ENCODE data around the gene DDX10.

Gene DDX10

GRCh38 chr11:108854346-108854745 is 189.5 kb downstream of the DDX10 start:
- no peaks in the 10 kb centered on the region for H3K27me3 ChIP-seq (ENCODE audit: insufficient read depth, poor library complexity, severe bottlenecking)
- no peak for TF ChIP-seq CTCF (IDR thresholded peaks at IDR 0.05; ENCODE audit: insufficient read depth, low read length)
- no peak for TF ChIP-seq SPI1 (IDR thresholded peaks at IDR 0.05; ENCODE audit: borderline replicate concordance, low read depth)
- no peak overlapping the region for H3K4me3 ChIP-seq (replicated peaks; ENCODE audit: insufficient read depth, low read length)
- H3K27ac ChIP-seq (replicated peaks): no peak overlapping the region
- no peak for DNase-seq (ENCODE audit: low read depth in 1 of 2, low spot score in 1 of 2)

GRCh38 chr11:108857382-108857781 is 192.5 kb downstream of the DDX10 start:
- no peak for DNase-seq (ENCODE audit: low read depth in 1 of 2, low spot score in 1 of 2)
- no peak overlapping the region for H3K27ac ChIP-seq (replicated peaks)
- no peak for TF ChIP-seq GABPA (IDR thresholded peaks at IDR 0.05; ENCODE audit: low read depth)
- TF ChIP-seq CTCF (IDR thresholded peaks at IDR 0.05; ENCODE audit: insufficient read depth, low read length): no peak
- TF ChIP-seq REST (IDR thresholded peaks at IDR 0.05; ENCODE audit: insufficient replicate concordance, low read depth): no peak
- TF ChIP-seq POLR2AphosphoS5 (IDR thresholded peaks at IDR 0.05; ENCODE audit: low read depth): no peak
- TF ChIP-seq SPI1 (IDR thresholded peaks at IDR 0.05; ENCODE audit: borderline replicate concordance, low read depth): no peak
- no peaks in the 10 kb centered on the region for H3K27me3 ChIP-seq (ENCODE audit: insufficient read depth, poor library complexity, severe bottlenecking)
- H3K4me3 ChIP-seq (replicated peaks; ENCODE audit: insufficient read depth, low read length): no peak overlapping the region

GRCh38 chr11:108858622-108859021 is 193.8 kb downstream of the DDX10 start:
- H3K4me3 ChIP-seq (replicated peaks; ENCODE audit: insufficient read depth, low read length): no peak overlapping the region
- no peaks in the 10 kb centered on the region for H3K27me3 ChIP-seq (ENCODE audit: insufficient read depth, poor library complexity, severe bottlenecking)
- no peak overlapping the region for H3K27ac ChIP-seq (replicated peaks)
- DNase-seq (ENCODE audit: low read depth in 1 of 2, low spot score in 1 of 2): no peak
- TF ChIP-seq REST (IDR thresholded peaks at IDR 0.05; ENCODE audit: insufficient replicate concordance, low read depth) (no peak), CTCF (IDR thresholded peaks at IDR 0.05; ENCODE audit: insufficient read depth, low read length) (no peak), GABPA (IDR thresholded peaks at IDR 0.05; ENCODE audit: low read depth) (no peak), SPI1 (IDR thresholded peaks at IDR 0.05; ENCODE audit: borderline replicate concordance, low read depth) (no peak), POLR2AphosphoS5 (IDR thresholded peaks at IDR 0.05; ENCODE audit: low read depth) (no peak)

GRCh38 chr11:108859510-108859909 is 194.6 kb downstream of the DDX10 start:
- Histone ChIP-seq H3K27me3 (ENCODE audit: insufficient read depth, poor library complexity, severe bottlenecking) (no peaks in the 10 kb centered on the region), H3K4me3 (replicated peaks; ENCODE audit: insufficient read depth, low read length) (no peak overlapping the region), H3K27ac (replicated peaks) (no peak overlapping the region)
- TF ChIP-seq POLR2AphosphoS5 (IDR thresholded peaks at IDR 0.05; ENCODE audit: low read depth): no peak
- no peak for TF ChIP-seq GABPA (IDR thresholded peaks at IDR 0.05; ENCODE audit: low read depth)
- no peak for TF ChIP-seq REST (IDR thresholded peaks at IDR 0.05; ENCODE audit: insufficient replicate concordance, low read depth)
- TF ChIP-seq SPI1 (IDR thresholded peaks at IDR 0.05; ENCODE audit: borderline replicate concordance, low read depth): no peak
- no peak for TF ChIP-seq CTCF (IDR thresholded peaks at IDR 0.05; ENCODE audit: insufficient read depth, low read length)
- DNase-seq (ENCODE audit: low read depth in 1 of 2, low spot score in 1 of 2): no peak

Data from HL-60 (cell line).